Activated T-cell treated with anti-CD3 and anti-CD28 coated beads, Interleukin-2, amount 50 U/mL, for 72 hours (primary cell): Measurements from ENCODE around the gene UBXN10. TPM values are rescaled to one million over a fixed set of nuclear protein-coding genes. Genes with fewer than 3 reads are reported as not detected.

Experiments
- ATAC-seq, 2 donors: fragments of 150-1000 bp; cut with Tn5 transposase; replicated peaks in 1 of 2; 2 replicates each; pipeline ENCODE4 v1.10.0; 2021; ENCODE audit warnings: moderate library complexity in 2 of 2, mild to moderate bottlenecking in 1 of 2
- DNase-seq, 2 donors: peaks; one replicate each; pipeline ENCODE4 v3.0.0; 2021 to 2022; ENCODE audit warnings: mixed read lengths in 1 of 2
- H3K27ac Mint-ChIP-seq: one replicate; pipeline ENCODE4 v1.8.0; 2022; ENCODE audit warnings: mild to moderate bottlenecking, moderate library complexity, mixed read lengths
- H3K27me3 Mint-ChIP-seq: one replicate; pipeline ENCODE4 v1.8.0; 2022; ENCODE audit warnings: low read depth, mixed read lengths
- H3K36me3 Mint-ChIP-seq, 2 donors: one replicate each; pipeline ENCODE4 v1.8.0; 2022; ENCODE audit warnings: mixed read lengths in 2 of 2, mild to moderate bottlenecking in 1 of 2; ENCODE audit not compliant: insufficient read depth in 2 of 2
- H3K4me1 Mint-ChIP-seq: one replicate; pipeline ENCODE4 v1.8.0; 2022; ENCODE audit warnings: low read depth, mixed read lengths
- H3K4me3 Mint-ChIP-seq, 2 donors: one replicate each; pipeline ENCODE4 v1.8.0; 2022; ENCODE audit warnings: mild to moderate bottlenecking in 2 of 2, mixed read lengths in 2 of 2, moderate library complexity in 2 of 2
- H3K9me3 Mint-ChIP-seq, 2 donors: one replicate each; pipeline ENCODE4 v1.8.0; 2022; ENCODE audit warnings: mixed read lengths in 2 of 2
- total RNA-seq, 2 donors: library from RNA; stranded (reverse); gene quantifications; one replicate each; pipeline ENCODE4 v1.2.3, GENCODE V29; 2022

Gene UBXN10
- total RNA-seq, 2 donors from 2014 or later = 0.91 to 0.93 TPM

DNA sequence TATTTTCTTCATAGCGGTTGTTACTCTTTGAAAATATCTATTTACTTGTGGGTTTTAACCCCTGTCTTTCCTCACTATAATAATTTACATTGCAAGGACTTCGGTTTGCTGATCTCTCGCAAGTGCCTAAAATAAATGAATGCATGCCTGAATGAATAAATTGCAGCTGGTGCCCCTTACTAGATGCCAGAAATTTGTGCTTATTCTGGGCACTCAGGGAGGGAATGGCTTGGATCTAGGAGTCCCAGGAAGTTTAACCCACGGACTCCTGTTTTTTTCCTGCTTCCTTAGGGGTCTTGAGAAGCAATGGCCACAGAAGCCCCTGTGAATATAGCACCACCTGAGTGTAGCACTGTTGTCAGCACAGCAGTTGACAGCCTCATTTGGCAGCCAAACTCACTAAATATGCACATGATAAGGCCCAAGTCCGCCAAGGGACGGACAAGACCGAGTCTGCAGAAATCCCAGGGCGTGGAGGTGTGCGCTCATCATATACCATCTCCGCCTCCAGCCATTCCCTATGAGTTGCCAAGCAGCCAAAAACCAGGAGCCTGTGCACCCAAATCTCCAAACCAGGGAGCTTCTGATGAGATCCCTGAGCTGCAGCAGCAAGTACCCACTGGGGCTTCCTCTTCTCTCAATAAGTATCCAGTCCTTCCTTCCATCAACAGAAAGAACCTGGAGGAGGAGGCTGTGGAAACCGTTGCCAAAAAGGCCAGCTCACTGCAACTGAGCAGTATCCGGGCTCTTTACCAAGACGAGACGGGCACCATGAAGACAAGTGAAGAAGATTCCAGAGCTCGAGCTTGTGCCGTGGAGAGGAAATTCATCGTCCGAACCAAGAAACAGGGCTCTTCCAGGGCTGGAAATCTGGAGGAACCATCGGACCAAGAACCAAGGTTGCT lies 4.6 kb downstream of the UBXN10 start:
- H3K4me3 Mint-ChIP-seq = no peak overlapping the region
- DNase-seq (no peak), ATAC-seq (no peak)
- H3K9me3 Mint-ChIP-seq = no peaks in the 10 kb centered on the region
- no peak overlapping the region for H3K27ac Mint-ChIP-seq
- peaks cover 56% of the 10 kb centered on the region for H3K27me3 Mint-ChIP-seq
- H3K36me3 Mint-ChIP-seq = no peaks in the 10 kb centered on the region
- H3K4me1 Mint-ChIP-seq = peaks cover 41% of the 10 kb centered on the region

DNA sequence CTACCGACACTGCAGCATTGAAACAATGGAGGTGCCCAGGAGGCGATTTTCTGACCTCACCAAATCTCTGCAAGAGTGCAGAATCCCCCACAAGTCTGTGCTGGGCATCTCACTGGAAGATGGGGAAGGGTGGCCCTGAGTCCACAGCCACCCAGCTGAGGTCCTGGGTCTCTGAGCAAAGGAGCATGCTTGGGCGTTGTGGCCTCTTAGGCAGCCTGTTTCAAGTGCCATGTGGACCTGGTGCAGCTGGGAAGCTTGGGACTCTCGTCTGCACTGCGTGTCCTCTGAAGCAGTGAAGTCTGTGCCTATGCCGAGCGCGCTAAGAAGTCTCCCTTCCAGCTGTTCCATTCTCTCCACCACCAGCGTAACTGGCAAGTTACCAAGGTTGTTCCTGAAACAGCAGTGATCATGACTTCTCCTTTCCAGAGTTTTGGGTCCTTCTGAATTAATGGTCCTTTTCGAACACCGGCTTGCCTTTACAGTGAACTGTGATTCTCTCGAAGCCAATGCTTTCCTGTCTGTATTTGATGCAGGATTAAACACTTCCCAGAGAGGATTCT lies 5.5 kb downstream of the UBXN10 start:
- Mint-ChIP-seq H3K9me3 (no peaks in the 10 kb centered on the region), H3K4me1 (peaks cover 36% of the 10 kb centered on the region), H3K36me3 (no peaks in the 10 kb centered on the region), H3K27me3 (peaks cover 57% of the 10 kb centered on the region), H3K4me3 (no peak overlapping the region), H3K27ac (no peak overlapping the region)
- ATAC-seq = no peak
- DNase-seq = no peak

DNA sequence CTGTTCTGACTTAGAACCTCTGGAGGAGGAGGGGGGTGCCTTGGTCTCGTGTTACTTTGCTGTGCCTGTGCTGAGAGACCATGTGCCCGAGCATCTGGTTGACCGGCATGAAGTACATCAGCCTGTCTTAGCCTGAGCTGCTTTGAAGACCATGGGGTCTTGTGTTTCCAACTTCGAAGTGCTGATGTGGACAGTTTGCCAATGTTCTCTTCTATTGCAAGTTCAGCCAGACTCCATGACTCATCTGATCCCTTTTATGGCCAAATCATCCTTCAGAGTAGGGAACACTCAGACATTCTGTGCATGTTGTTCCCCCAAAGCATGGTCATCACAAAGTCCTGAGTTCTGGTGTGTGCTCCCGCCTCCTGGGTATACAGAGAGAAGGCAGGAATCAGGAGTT lies 6.5 kb downstream of the UBXN10 start:
- Mint-ChIP-seq H3K27me3 (peaks cover 67% of the 10 kb centered on the region), H3K27ac (no peak overlapping the region), H3K9me3 (no peaks in the 10 kb centered on the region), H3K4me1 (peaks cover 26% of the 10 kb centered on the region), H3K36me3 (no peaks in the 10 kb centered on the region), H3K4me3 (no peak overlapping the region)
- ATAC-seq (no peak), DNase-seq (no peak)

DNA sequence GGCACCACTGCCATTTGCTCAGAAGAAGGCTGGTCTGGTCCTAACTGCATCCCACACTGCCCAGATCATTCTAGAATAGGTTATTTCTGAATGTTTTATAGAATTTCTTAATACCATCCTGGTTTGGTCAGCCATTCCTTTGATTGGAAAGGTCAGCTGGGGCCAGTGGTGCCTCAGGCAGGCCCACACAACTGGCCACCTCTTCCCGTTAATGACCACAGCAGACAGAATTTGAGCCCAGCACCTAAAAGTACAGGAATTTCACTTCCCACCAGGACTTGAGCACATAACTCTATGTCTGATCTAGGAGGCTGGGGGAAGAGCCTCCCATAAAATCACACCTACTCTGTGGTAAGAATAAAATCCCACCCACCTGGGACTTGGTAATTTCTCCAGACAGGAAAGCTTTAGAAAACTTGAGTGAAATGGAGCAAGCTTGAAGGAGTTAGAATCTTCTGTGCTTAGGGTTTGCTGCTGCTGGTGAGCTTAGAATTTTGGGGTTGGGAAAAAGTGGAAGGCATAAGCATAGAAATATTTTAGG lies 7.0 kb downstream of the UBXN10 start:
- ATAC-seq (no peak), DNase-seq (no peak)
- Mint-ChIP-seq H3K4me3 (no peak overlapping the region), H3K27ac (no peak overlapping the region), H3K4me1 (peaks cover 20% of the 10 kb centered on the region), H3K9me3 (no peaks in the 10 kb centered on the region), H3K36me3 (no peaks in the 10 kb centered on the region), H3K27me3 (peaks cover 65% of the 10 kb centered on the region)

DNA sequence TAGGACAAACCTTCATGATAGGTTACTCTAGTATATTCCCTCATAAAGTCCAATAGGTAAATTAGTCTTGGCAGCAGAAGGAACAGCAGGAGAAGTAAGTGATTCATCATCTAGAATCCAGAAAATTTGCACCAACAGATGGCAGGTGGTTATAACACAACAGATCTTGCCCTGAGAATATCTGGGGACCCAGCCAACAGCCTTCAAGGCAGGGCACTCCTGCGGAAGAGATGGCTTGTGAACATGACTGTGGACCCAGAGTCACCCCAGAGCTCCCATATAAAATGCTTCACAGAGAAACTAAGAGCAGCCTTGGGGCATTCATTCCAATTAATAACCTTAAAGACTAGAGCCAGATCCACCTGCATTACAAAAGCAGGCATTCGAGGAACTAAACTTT lies 8.3 kb downstream of the UBXN10 start:
- no peaks in the 10 kb centered on the region for H3K36me3 Mint-ChIP-seq
- ATAC-seq (no peak), DNase-seq (no peak)
- no peak overlapping the region for H3K27ac Mint-ChIP-seq
- H3K4me1 Mint-ChIP-seq = peaks cover 7% of the 10 kb centered on the region
- peaks cover 62% of the 10 kb centered on the region for H3K27me3 Mint-ChIP-seq
- no peaks in the 10 kb centered on the region for H3K9me3 Mint-ChIP-seq
- H3K4me3 Mint-ChIP-seq = no peak overlapping the region

DNA sequence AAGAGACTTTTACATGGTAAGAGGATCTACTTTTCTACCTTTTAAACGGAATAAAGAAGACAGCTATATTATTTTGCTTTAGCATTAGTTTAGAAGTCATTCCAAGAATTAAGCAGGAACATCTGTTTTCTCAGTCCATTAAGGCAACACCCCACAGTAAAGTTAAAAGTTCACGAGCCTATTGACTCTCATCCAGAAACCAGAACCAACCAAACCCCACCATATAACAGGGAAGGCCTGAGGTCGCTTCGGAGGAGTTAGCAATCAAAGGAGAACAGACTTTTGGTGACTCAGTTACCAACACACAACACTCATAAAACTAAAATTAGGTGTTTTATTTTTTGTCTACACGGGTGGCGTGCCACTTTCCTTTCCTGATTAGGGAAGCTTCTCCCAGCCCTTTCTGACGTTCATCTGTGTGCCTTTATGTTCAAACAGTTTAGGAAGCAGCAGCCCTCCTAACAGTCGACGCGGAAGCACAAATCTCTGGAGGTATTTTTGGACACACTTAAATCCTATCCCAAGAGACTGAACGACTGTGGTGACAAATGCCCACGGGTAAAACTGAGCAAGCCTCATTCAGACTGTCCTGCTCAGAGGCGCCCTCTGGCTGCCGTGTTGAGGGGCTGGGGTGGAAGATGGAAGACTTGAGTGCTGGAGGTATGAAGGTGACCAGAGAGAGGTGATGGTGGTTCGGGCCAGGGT lies 9.0 kb downstream of the UBXN10 start:
- ATAC-seq (peak; percentile 70 to 81), DNase-seq (peak; percentile 79 to 80)
- Mint-ChIP-seq H3K9me3 (no peaks in the 10 kb centered on the region), H3K27ac (no peak overlapping the region), H3K36me3 (no peaks in the 10 kb centered on the region), H3K4me1 (peaks cover 5% of the 10 kb centered on the region), H3K4me3 (no peak overlapping the region), H3K27me3 (peaks cover 62% of the 10 kb centered on the region)

DNA sequence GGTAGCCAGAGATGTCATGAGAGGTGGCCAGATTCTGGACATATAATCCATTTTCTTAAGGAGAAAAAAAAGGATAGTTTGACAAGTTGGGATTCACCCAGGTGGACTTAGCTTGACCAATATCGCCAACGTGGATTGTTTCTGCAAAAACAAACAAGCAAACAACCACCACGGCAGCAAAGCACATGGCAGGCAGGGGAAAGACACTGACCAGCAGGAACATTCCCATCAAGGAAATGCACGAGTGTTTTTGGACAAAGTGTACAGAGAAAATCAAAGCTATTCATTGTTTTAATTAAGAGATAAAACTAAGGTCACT lies 9.5 kb downstream of the UBXN10 start:
- no peak for ATAC-seq
- Mint-ChIP-seq H3K4me3 (no peak overlapping the region), H3K27ac (no peak overlapping the region), H3K27me3 (peaks cover 62% of the 10 kb centered on the region), H3K36me3 (no peaks in the 10 kb centered on the region), H3K9me3 (no peaks in the 10 kb centered on the region), H3K4me1 (peaks cover 5% of the 10 kb centered on the region)
- DNase-seq = no peak

DNA sequence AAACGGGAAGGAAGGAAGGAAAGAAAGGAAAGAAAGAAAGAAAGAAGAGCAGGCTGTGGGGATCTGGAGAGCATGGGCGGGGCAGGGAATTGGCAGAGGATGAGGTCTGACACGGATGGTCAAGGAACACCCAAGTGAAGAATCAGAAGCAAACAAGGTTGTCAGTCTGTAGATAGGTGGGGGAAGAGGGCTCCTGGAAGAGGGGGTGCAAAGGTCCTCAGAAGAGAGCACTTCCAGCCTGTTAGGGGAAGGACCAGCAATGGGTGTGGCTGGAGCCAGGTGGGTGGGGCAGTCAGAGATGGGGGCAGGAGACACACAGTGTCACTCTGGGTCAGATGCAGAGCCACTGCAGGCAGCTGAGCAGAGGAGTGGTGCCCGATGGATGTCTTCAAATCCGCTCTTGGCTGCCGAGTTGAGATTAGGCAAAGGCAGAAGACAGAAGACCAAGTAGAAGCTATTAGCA lies 11.5 kb downstream of the UBXN10 start:
- Mint-ChIP-seq H3K9me3 (no peaks in the 10 kb centered on the region), H3K4me1 (peaks cover 5% of the 10 kb centered on the region), H3K27me3 (peaks cover 62% of the 10 kb centered on the region), H3K4me3 (no peak overlapping the region), H3K27ac (no peak overlapping the region), H3K36me3 (no peaks in the 10 kb centered on the region)
- ATAC-seq (no peak), DNase-seq (no peak)

DNA sequence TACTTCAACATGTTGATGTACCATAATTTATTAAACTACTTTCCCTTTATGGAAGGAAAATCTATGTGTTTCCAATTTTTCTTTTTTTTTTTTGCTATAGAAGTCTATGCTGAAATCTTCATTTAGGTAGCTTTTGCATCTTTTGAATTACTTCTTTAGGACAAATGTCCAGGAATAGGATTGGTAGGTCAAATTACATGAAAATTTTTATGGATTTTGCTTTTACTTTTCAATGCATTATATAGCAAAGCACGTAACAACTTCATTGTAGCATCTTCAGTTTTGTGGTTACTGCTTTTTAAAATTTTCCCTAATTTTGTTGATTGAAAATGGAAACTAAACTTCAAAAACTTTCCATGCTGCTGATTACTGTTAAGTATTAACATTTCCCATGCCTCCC lies 12.4 kb downstream of the UBXN10 start:
- peaks cover 5% of the 10 kb centered on the region for H3K4me1 Mint-ChIP-seq
- ATAC-seq (no peak), DNase-seq (no peak)
- H3K9me3 Mint-ChIP-seq = no peaks in the 10 kb centered on the region
- H3K36me3 Mint-ChIP-seq = no peaks in the 10 kb centered on the region
- H3K27ac Mint-ChIP-seq = no peak overlapping the region
- peaks cover 56% of the 10 kb centered on the region for H3K27me3 Mint-ChIP-seq
- no peak overlapping the region for H3K4me3 Mint-ChIP-seq

DNA sequence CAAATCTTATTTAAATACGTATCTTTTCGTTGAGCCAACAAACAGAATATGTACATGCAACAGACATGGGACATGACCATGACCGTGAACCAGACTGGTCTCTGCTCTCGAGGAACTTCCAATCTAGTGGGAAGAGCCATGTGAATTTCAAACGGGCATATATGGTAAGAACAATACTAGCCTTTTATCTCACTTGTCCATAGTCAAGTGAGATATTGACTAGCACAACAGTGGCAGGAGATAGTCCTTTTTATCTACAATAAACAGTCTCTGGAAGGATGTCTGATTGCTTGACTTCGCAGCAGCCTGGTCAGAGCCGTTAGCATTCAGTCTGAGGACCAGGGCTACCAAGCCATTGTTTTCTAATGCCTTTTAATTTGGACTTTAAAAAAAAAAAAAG lies 13.0 kb downstream of the UBXN10 start:
- H3K27me3 Mint-ChIP-seq = peaks cover 60% of the 10 kb centered on the region
- H3K27ac Mint-ChIP-seq = no peak overlapping the region
- H3K36me3 Mint-ChIP-seq = no peaks in the 10 kb centered on the region
- no peak for DNase-seq
- no peak overlapping the region for H3K4me3 Mint-ChIP-seq
- peaks cover 5% of the 10 kb centered on the region for H3K4me1 Mint-ChIP-seq
- no peaks in the 10 kb centered on the region for H3K9me3 Mint-ChIP-seq
- no peak for ATAC-seq

DNA sequence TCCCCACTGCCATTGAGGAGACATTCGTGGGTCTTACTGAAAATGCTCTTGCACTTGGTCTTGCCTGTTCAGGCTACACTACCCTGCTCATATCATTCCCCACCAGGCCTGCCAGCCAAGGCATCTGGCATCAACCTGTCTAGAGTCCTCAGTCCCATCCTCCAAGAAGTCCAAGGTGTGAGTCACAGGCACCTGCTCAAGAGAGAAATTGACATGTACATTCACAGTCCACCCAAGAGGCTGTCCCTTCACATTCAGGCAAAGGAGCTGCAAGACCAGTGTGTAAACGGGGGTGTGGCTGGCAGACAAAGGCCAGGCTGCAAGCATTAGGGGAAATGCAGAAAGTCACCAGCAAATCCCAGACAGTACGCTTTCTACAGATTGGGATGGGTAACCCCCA lies 13.5 kb downstream of the UBXN10 start:
- ATAC-seq = no peak

DNA sequence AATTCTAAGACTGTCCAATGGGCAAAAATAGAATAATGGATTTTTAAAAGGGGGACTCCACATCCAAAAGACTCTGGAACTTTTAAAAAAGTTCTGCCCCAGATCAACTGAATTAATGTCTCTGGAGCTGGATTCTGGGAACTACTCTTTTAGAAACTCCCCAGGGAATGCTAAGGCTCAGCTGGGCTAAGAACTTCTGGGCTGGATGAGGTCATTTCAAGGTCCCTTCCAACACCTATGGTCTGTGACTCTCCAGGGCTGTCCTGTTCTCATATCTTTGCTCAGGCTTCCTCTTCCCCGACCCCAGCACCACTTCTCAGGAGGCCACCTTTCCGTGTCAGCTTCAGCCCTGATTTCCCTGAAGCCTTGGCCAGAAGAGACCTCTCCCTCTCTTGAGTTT lies 13.9 kb downstream of the UBXN10 start:
- H3K4me1 Mint-ChIP-seq = peaks cover 4% of the 10 kb centered on the region
- no peak overlapping the region for H3K4me3 Mint-ChIP-seq
- no peaks in the 10 kb centered on the region for H3K9me3 Mint-ChIP-seq
- no peak overlapping the region for H3K27ac Mint-ChIP-seq
- no peaks in the 10 kb centered on the region for H3K36me3 Mint-ChIP-seq
- ATAC-seq = no peak
- no peak for DNase-seq
- H3K27me3 Mint-ChIP-seq = peaks cover 55% of the 10 kb centered on the region

More for the DNA sequence above, 13.5 kb downstream of the UBXN10 start:
- H3K4me3 Mint-ChIP-seq = no peak overlapping the region
- no peak for DNase-seq
- peaks cover 57% of the 10 kb centered on the region for H3K27me3 Mint-ChIP-seq
- H3K9me3 Mint-ChIP-seq = no peaks in the 10 kb centered on the region
- no peaks in the 10 kb centered on the region for H3K36me3 Mint-ChIP-seq
- H3K27ac Mint-ChIP-seq = no peak overlapping the region
- H3K4me1 Mint-ChIP-seq = peaks cover 5% of the 10 kb centered on the region

DNA sequence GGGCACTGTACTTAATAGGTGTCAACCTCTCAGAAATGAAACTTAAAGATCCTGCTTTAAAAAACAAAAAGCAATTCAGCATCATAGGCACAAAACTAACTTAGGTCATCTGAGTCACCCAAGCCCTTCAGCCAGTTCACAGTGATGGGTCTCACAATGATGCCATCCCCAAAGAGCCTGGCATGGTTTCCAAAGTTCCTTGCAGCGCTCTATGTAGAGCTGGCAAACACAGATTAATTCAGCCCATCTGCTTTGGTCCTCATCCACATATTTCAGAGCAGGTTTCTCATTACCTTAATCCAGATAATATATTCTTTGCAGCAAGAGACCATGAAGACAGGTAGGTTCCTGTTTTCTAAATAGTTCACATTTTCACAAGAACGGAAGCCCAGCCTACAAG lies 15.1 kb downstream of the UBXN10 start:
- Mint-ChIP-seq H3K4me1 (no peaks in the 10 kb centered on the region), H3K4me3 (no peak overlapping the region), H3K36me3 (no peaks in the 10 kb centered on the region), H3K9me3 (no peaks in the 10 kb centered on the region), H3K27me3 (peaks cover 48% of the 10 kb centered on the region), H3K27ac (no peak overlapping the region)
- DNase-seq (no peak), ATAC-seq (no peak)
